Suprapubic skin (tissue), 4 donors: ENCODE measurements around the gene MICU1. TPM values are rescaled to one million over a fixed set of nuclear protein-coding genes. Genes with fewer than 3 reads are reported as not detected.

Experiments used
- DNase-seq, 2 donors: peaks; one replicate each; pipeline ENCODE4 v3.0.0-alpha.2; 2019; ENCODE audit warnings: low spot score in 2 of 2
- H3K27ac ChIP-seq: fragments of 200-600 bp; sonication (generic); one replicate; pipeline ENCODE4 v1.5.1; 2019
- H3K27me3 ChIP-seq: fragments of 200-600 bp; sonication (generic); one replicate; pipeline ENCODE4 v1.5.1; 2019
- H3K36me3 ChIP-seq: fragments of 200-600 bp; sonication (generic); one replicate; pipeline ENCODE4 v1.5.1; 2019
- H3K4me1 ChIP-seq: fragments of 200-600 bp; sonication (generic); one replicate; pipeline ENCODE4 v1.5.1; 2019
- H3K4me3 ChIP-seq: fragments of 200-600 bp; sonication (generic); one replicate; pipeline ENCODE4 v1.5.1; 2019; ENCODE audit warnings: mild to moderate bottlenecking
- H3K9me3 ChIP-seq: fragments of 200-600 bp; sonication (generic); one replicate; pipeline ENCODE4 v1.5.1; 2019
- EP300 ChIP-seq: sonication (generic); formaldehyde crosslinking; IDR thresholded peaks from one replicate; pipeline ENCODE4 v1.6.1; 2017; ENCODE audit warnings: antibody characterized with exemption
- POLR2A ChIP-seq, 2 donors: fragments of 450-650 bp; IDR thresholded peaks; one replicate each; pipeline ENCODE4 v1.6.1; 2017; ENCODE audit warnings: antibody characterized with exemption in 2 of 2, mild to moderate bottlenecking in 2 of 2, moderate library complexity in 2 of 2
- POLR2AphosphoS5 ChIP-seq, 3 donors: sonication (generic); formaldehyde crosslinking; IDR thresholded peaks; one replicate each; pipeline ENCODE4 v1.6.1; 2017; ENCODE audit warnings: antibody characterized with exemption in 3 of 3
- WGBS: methylation state at CpG from one replicate; pipeline ENCODE4 v1.1.5; 2018; 5-methylcytosine and 5-hydroxymethylcytosine counted together
- total RNA-seq, 4 donors: library from RNA; depleted of rRNA; stranded (reverse); fragments of >200 nt; gene quantifications; one replicate each; pipeline ENCODE4 v1.1.0, GENCODE V29; 2016
- TF ChIP-seq, protein P1 (sequence below), 2 donors: fragments of 200-600 bp in 1 of 2; fragments of 450-650 bp in 1 of 2; sonication (generic) in 1 of 2; IDR thresholded peaks; one replicate each; pipeline ENCODE4 v1.5.1; 2016 to 2019; ENCODE audit warnings: antibody characterized with exemption in 2 of 2, mild to moderate bottlenecking in 1 of 2, moderate library complexity in 1 of 2

The MICU1 gene
- total RNA-seq, 4 donors from 2014 or later = 34.1 to 37.6 (median 35.6) TPM

DNA sequence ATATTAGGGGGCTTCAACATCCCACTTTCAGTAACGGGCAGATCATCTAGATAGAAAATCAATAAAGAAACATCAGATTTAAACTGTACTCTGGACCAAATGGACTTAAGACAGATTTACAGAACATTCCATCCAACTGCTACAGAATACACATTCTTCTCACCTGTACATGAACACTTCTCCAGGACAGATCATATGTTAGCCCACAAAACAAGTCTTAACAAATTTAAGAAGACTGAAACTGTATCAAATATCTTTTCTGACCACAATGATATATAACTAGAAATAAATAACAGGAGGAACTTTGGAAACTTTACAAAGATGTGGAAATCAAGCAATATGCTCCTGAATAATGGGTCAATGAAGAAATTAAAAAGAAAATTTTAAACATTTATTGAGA lies 86.7 kb downstream of the MICU1 start:
- Histone ChIP-seq H3K27ac (no peak overlapping the region), H3K36me3 (peaks cover 18% of the 10 kb centered on the region), H3K4me1 (no peaks in the 10 kb centered on the region), H3K4me3 (no peak overlapping the region), H3K9me3 (no peaks in the 10 kb centered on the region), H3K27me3 (no peaks in the 10 kb centered on the region)
- no peak for DNase-seq
- TF ChIP-seq POLR2AphosphoS5 (IDR thresholded peaks at IDR 0.05) = no peak
- TF ChIP-seq, protein P1, sequence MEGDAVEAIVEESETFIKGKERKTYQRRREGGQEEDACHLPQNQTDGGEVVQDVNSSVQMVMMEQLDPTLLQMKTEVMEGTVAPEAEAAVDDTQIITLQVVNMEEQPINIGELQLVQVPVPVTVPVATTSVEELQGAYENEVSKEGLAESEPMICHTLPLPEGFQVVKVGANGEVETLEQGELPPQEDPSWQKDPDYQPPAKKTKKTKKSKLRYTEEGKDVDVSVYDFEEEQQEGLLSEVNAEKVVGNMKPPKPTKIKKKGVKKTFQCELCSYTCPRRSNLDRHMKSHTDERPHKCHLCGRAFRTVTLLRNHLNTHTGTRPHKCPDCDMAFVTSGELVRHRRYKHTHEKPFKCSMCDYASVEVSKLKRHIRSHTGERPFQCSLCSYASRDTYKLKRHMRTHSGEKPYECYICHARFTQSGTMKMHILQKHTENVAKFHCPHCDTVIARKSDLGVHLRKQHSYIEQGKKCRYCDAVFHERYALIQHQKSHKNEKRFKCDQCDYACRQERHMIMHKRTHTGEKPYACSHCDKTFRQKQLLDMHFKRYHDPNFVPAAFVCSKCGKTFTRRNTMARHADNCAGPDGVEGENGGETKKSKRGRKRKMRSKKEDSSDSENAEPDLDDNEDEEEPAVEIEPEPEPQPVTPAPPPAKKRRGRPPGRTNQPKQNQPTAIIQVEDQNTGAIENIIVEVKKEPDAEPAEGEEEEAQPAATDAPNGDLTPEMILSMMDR (IDR thresholded peaks at IDR 0.05) = no peak
- no peak for TF ChIP-seq EP300
- TF ChIP-seq POLR2A (IDR thresholded peaks at IDR 0.05) = no peak
- WGBS = 95% methylated on average over 1 of the region's 1 CpG

DNA sequence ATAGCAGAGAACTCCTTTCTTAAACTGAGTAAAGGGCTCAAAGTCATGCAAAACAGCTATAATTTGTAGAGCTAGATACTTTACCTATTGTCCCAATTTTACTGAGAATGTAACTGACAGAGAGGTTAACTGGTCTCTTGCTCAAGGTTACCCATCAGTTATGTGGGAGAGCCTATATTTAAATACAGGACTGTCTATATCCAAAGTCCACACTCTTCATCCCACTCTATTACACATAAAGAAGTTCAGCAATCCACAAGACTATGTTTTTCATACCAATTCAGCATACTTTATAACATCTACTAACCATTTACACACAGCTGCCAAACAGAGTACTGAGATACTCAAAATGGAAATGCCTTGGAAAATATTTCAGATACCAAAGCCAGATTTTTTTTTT lies 100.2 kb downstream of the MICU1 start:
- Histone ChIP-seq H3K4me3 (no peak overlapping the region), H3K36me3 (no peaks in the 10 kb centered on the region), H3K27me3 (no peaks in the 10 kb centered on the region), H3K4me1 (no peaks in the 10 kb centered on the region), H3K9me3 (no peaks in the 10 kb centered on the region), H3K27ac (no peak overlapping the region)
- TF ChIP-seq POLR2A (IDR thresholded peaks at IDR 0.05) = no peak
- TF ChIP-seq POLR2AphosphoS5 (IDR thresholded peaks at IDR 0.05) = no peak
- TF ChIP-seq, protein P1 (IDR thresholded peaks at IDR 0.05) = no peak
- no peak for TF ChIP-seq EP300
- no peak for DNase-seq

DNA sequence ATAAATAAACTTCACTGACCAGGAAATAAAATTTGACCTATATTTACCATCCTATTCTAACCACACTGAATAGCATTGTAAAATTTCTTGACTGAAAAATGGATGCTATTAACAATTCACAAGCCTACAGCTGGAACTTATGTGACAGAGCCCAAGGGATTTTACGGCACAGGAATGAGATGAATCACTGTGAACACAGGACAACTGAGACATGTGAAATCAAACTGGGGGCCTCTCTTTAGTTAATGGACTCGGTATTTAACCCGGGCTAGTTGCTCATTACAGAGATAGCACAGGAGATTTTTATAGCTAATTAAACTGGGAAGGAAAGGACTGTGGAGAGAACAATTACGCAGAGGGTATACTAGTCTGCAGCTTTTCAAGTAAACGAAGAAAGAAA lies 100.6 kb downstream of the MICU1 start:
- Histone ChIP-seq H3K4me3 (no peak overlapping the region), H3K27ac (no peak overlapping the region), H3K9me3 (no peaks in the 10 kb centered on the region), H3K36me3 (no peaks in the 10 kb centered on the region), H3K27me3 (no peaks in the 10 kb centered on the region), H3K4me1 (no peaks in the 10 kb centered on the region)
- DNase-seq = no peak
- TF ChIP-seq EP300 (no peak), POLR2A (IDR thresholded peaks at IDR 0.05) (no peak), POLR2AphosphoS5 (IDR thresholded peaks at IDR 0.05) (no peak)
- TF ChIP-seq, protein P1 (IDR thresholded peaks at IDR 0.05) = no peak
- 70% methylated on average over 5 of the region's 5 CpGs for WGBS

DNA sequence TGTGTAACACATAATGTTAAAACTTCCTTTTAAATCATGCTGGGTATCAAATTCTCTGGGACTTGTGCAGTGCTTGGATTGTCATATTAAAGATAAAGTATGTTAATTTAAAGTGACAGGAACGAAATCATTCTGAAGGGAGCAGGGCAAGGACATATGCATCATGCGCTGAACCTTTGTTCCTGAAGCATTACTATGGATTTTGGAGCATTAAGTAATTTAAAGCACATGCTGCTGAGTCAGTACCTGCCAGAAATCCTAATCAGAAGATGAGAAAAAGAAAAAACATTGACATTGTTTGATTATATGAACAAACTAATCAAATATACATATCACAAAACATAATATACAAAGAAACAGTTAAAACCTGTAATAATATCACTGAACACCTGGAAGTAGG lies 101.4 kb downstream of the MICU1 start:
- no peak for TF ChIP-seq EP300
- TF ChIP-seq POLR2A (IDR thresholded peaks at IDR 0.05) = no peak
- TF ChIP-seq, protein P1 (IDR thresholded peaks at IDR 0.05) = no peak
- TF ChIP-seq POLR2AphosphoS5 (IDR thresholded peaks at IDR 0.05) = no peak
- 84% methylated on average over 2 of the region's 2 CpGs for WGBS

DNA sequence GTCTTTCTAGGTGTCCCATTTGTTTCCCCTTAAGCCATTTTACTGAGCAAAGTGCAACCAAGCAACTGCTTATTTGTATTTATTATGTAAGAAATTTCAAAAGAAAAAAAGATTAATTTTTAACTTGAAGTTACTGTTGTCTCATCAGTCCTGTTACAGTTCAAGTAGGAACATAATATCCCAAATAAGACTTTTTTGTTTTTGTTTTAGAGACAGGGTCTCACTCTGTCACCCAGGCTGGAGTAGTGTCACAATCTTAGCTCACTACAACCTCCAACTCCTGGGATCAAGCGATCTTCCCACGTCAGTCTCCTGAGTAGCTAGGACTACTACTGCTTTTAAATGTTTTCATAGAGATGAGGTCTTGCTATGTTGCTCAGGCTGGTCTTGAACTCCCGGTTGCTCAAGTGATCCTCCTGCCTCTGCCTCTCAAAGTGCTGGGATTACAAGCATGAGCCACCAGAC lies 101.9 kb downstream of the MICU1 start:
- Histone ChIP-seq H3K9me3 (no peaks in the 10 kb centered on the region), H3K27me3 (no peaks in the 10 kb centered on the region), H3K36me3 (no peaks in the 10 kb centered on the region), H3K4me1 (no peaks in the 10 kb centered on the region), H3K4me3 (no peak overlapping the region), H3K27ac (no peak overlapping the region)
- TF ChIP-seq POLR2A (IDR thresholded peaks at IDR 0.05) (no peak), POLR2AphosphoS5 (IDR thresholded peaks at IDR 0.05) (no peak), EP300 (no peak)
- TF ChIP-seq, protein P1 (IDR thresholded peaks at IDR 0.05) = no peak
- DNase-seq = no peak
- WGBS = 96% methylated on average over 3 of the region's 3 CpGs

More for the DNA sequence above, 101.4 kb downstream of the MICU1 start:
- no peak overlapping the region for H3K4me3 ChIP-seq
- no peak for DNase-seq
- H3K9me3 ChIP-seq = no peaks in the 10 kb centered on the region
- H3K27me3 ChIP-seq = no peaks in the 10 kb centered on the region
- H3K27ac ChIP-seq = no peak overlapping the region
- H3K36me3 ChIP-seq = no peaks in the 10 kb centered on the region
- no peaks in the 10 kb centered on the region for H3K4me1 ChIP-seq
